ENCODE measurements around the gene APLNR. TPM values are rescaled to one million over a fixed set of nuclear protein-coding genes. Genes with fewer than 3 reads are reported as not detected.

The APLNR gene
- total RNA-seq, 2 donors from 2014 or later: 2.5 to 7.1 TPM

GRCh38 chr11:57273448-57274058, 36.5 kb upstream of the APLNR start:
- H3K9ac ChIP-seq (ENCODE audit: low read depth in 2 of 2, low read length in 2 of 2): no peak overlapping the region
- H3K4me1 ChIP-seq: peaks cover 9% of the 10 kb centered on the region
- H3K9me3 ChIP-seq: no peaks in the 10 kb centered on the region
- intact Hi-C loops (cut with DNase I): no loop called here
- H3K4me3 ChIP-seq: no peak overlapping the region
- no peaks in the 10 kb centered on the region for H3K27me3 ChIP-seq
- TF ChIP-seq CTCF (IDR thresholded peaks at IDR 0.05): no peak
- no peaks in the 10 kb centered on the region for H3K36me3 ChIP-seq
- DNase-seq: no peak
- H3K27ac ChIP-seq: no peak overlapping the region

- no peak for TF ChIP-seq CTCF (IDR thresholded peaks at IDR 0.05)
- Histone ChIP-seq H3K36me3 (no peaks in the 10 kb centered on the region), H3K27ac (no peak overlapping the region), H3K4me3 (no peak overlapping the region), H3K9ac (ENCODE audit: low read depth in 2 of 2, low read length in 2 of 2) (no peak overlapping the region), H3K4me1 (no peaks in the 10 kb centered on the region), H3K27me3 (no peaks in the 10 kb centered on the region), H3K9me3 (no peaks in the 10 kb centered on the region)
- intact Hi-C loops (cut with DNase I): no loop called here
- DNase-seq: no peak
Measured at GRCh38 chr11:57269571-57270021, 32.5 kb upstream of the APLNR start.

- Histone ChIP-seq H3K4me3 (no peak overlapping the region), H3K4me1 (no peaks in the 10 kb centered on the region), H3K36me3 (no peaks in the 10 kb centered on the region), H3K27me3 (no peaks in the 10 kb centered on the region), H3K9ac (ENCODE audit: low read depth in 2 of 2, low read length in 2 of 2) (no peak overlapping the region), H3K27ac (no peak overlapping the region), H3K9me3 (no peaks in the 10 kb centered on the region)
- TF ChIP-seq CTCF (IDR thresholded peaks at IDR 0.05): no peak
- DNase-seq: no peak
- intact Hi-C loops (cut with DNase I): no loop called here
Measured at GRCh38 chr11:57266157-57266556, 29.1 kb upstream of the APLNR start.

- intact Hi-C loops (cut with DNase I): no loop called here
Measured at GRCh38 chr11:57263351-57263750, 26.3 kb upstream of the APLNR start.

GRCh38 chr11:57262157-57262556, 25.1 kb upstream of the APLNR start:
- Histone ChIP-seq H3K9me3 (no peaks in the 10 kb centered on the region), H3K9ac (ENCODE audit: low read depth in 2 of 2, low read length in 2 of 2) (no peak overlapping the region), H3K4me3 (no peak overlapping the region), H3K27ac (no peak overlapping the region), H3K36me3 (no peaks in the 10 kb centered on the region), H3K27me3 (no peaks in the 10 kb centered on the region), H3K4me1 (no peaks in the 10 kb centered on the region)
- DNase-seq: no peak
- TF ChIP-seq CTCF (IDR thresholded peaks at IDR 0.05): no peak
- intact Hi-C loops (cut with DNase I): no loop called here

More at GRCh38 chr11:57263351-57263750, 26.3 kb upstream of the APLNR start:
- TF ChIP-seq CTCF (IDR thresholded peaks at IDR 0.05): no peak
- Histone ChIP-seq H3K27ac (no peak overlapping the region), H3K9ac (ENCODE audit: low read depth in 2 of 2, low read length in 2 of 2) (no peak overlapping the region), H3K27me3 (no peaks in the 10 kb centered on the region), H3K4me1 (no peaks in the 10 kb centered on the region), H3K36me3 (no peaks in the 10 kb centered on the region), H3K4me3 (no peak overlapping the region), H3K9me3 (no peaks in the 10 kb centered on the region)
- DNase-seq: no peak

All from colonic mucosa (tissue), 4 donors.